ENCODE results near the gene EPB41L2.

DNA sequence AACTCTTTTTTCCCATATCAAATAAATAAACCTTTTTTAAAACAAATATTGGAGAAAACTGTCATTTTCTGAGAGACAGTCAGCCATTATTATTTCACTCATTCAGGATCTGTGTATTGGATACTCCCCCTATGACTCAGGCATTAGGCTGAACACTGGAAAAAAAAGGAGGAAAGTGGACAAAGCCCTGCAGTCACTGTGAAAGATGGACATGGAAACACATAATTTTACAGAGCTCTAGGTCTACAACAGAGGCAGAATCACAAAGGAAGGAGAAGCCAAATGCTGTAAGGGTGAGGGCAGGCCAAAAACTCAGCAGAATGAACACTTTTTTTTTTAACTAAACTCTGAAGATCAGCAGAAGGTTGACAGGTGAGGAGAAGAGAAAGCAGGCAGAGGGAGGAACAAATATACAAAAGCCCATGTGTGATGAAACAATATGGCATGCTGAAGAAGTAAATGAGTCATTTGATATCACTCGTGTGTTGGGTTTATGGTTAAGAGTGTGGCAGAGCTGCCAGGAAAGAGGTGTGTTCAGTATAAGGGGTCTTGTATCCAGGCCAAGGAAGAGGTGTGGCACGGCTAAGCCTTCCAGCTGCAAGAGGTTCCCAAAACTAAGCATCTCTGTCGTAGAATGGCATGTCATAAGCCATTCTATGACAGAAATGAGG is 39.1 kb downstream of the EPB41L2 start:
- no peak for TF ChIP-seq POLR2A (IDR thresholded peaks at IDR 0.05)
- TF ChIP-seq, protein P1, sequence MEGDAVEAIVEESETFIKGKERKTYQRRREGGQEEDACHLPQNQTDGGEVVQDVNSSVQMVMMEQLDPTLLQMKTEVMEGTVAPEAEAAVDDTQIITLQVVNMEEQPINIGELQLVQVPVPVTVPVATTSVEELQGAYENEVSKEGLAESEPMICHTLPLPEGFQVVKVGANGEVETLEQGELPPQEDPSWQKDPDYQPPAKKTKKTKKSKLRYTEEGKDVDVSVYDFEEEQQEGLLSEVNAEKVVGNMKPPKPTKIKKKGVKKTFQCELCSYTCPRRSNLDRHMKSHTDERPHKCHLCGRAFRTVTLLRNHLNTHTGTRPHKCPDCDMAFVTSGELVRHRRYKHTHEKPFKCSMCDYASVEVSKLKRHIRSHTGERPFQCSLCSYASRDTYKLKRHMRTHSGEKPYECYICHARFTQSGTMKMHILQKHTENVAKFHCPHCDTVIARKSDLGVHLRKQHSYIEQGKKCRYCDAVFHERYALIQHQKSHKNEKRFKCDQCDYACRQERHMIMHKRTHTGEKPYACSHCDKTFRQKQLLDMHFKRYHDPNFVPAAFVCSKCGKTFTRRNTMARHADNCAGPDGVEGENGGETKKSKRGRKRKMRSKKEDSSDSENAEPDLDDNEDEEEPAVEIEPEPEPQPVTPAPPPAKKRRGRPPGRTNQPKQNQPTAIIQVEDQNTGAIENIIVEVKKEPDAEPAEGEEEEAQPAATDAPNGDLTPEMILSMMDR (IDR thresholded peaks at IDR 0.05) = no peak
